Natural killer cell (primary cell): ENCODE results near the gene ANKRD17. TPM values are rescaled to one million over a fixed set of nuclear protein-coding genes. Genes with fewer than 3 reads are reported as not detected.

Experiments used
- ATAC-seq, 3 donors: fragments of 150-1000 bp in 2 of 3; fragments of 200-7000 bp in 1 of 3; cut with Tn5 transposase; 1 replicate in 1 of 3; 2 replicates in 2 of 3; pipeline ENCODE4 v1.10.0; 2021; ENCODE audit warnings: mild to moderate bottlenecking in 2 of 3, moderate library complexity in 2 of 3
- DNase-seq, 2 donors: peaks; one replicate each; pipeline versions ENCODE4 v3.0.0 to v3.0.0-alpha.2; 2013 to 2021; ENCODE audit warnings: mixed read lengths in 1 of 2
- H3K27ac ChIP-seq: one replicate; pipeline ENCODE4 v1.5.1; 2013; ENCODE audit warnings: mild to moderate bottlenecking, low read length
- H3K27me3 ChIP-seq: one replicate; pipeline ENCODE4 v1.6.1; 2013; ENCODE audit warnings: low read length; ENCODE audit not compliant: control insufficient read depth, insufficient read depth
- H3K36me3 ChIP-seq: one replicate; pipeline ENCODE4 v1.6.1; 2013; ENCODE audit warnings: low read length; ENCODE audit not compliant: control insufficient read depth, insufficient read depth
- H3K4me1 ChIP-seq: one replicate; pipeline ENCODE4 v1.6.1; 2013; ENCODE audit warnings: low read length; ENCODE audit not compliant: control insufficient read depth, insufficient read depth
- H3K4me3 ChIP-seq: one replicate; pipeline ENCODE4 v1.5.1; 2013; ENCODE audit warnings: low read length
- H3K9me3 ChIP-seq: one replicate; pipeline ENCODE4 v1.6.1; 2013; ENCODE audit warnings: low read length; ENCODE audit not compliant: control insufficient read depth, insufficient read depth
- H3K27ac Mint-ChIP-seq, 2 donors: one replicate each; pipeline ENCODE4 v1.8.0; 2022; ENCODE audit warnings: mild to moderate bottlenecking in 2 of 2, mixed read lengths in 2 of 2, moderate library complexity in 1 of 2
- H3K27me3 Mint-ChIP-seq, 2 donors: one replicate each; pipeline ENCODE4 v1.8.0; 2022; ENCODE audit warnings: low read depth in 2 of 2, mixed read lengths in 2 of 2
- H3K36me3 Mint-ChIP-seq: one replicate; pipeline ENCODE4 v1.8.0; 2022; ENCODE audit warnings: mixed read lengths
- H3K4me1 Mint-ChIP-seq, 2 donors: one replicate each; pipeline ENCODE4 v1.8.0; 2022; ENCODE audit warnings: mixed read lengths in 2 of 2
- H3K4me3 Mint-ChIP-seq: one replicate; pipeline ENCODE4 v1.8.0; 2022; ENCODE audit warnings: mild to moderate bottlenecking, moderate library complexity, mixed read lengths
- H3K9me3 Mint-ChIP-seq, 2 donors: one replicate each; pipeline ENCODE4 v1.8.0; 2022; ENCODE audit warnings: mixed read lengths in 2 of 2
- CTCF ChIP-seq: fragments of 200-600 bp; IDR thresholded peaks from one replicate; pipeline ENCODE4 v1.8.0; 2022; ENCODE audit warnings: antibody characterized with exemption
- WGBS: methylation state at CpG from one replicate; pipeline ENCODE4 v1.1.7; 2013; ENCODE audit warnings: missing lambda C conversion rate; ENCODE audit not compliant: insufficient coverage; 5-methylcytosine and 5-hydroxymethylcytosine counted together
- intact Hi-C: fragments of 100-400 bp; cut with micrococcal nuclease; formaldehyde crosslinking; loops from one replicate; pipeline ENCODE4 v1.14.2; 2022
- total RNA-seq, 4 donors: library from RNA; stranded (reverse); fragments of 120-200 nt in 1 of 4; gene quantifications; one replicate each; pipeline versions ENCODE4 v1.2.3 to v1.2.4, GENCODE V29; 2013 to 2022

ANKRD17 gene
- total RNA-seq, 3 donors from 2014 or later (not counting 1 experiment from before 2014, with no cell fraction given), result 51.8 to 70.2 (median 63.0) TPM

GRCh38 chr4:73185903-73186302 lies 72.7 kb downstream of the ANKRD17 start:
- no peak overlapping the region for H3K27ac ChIP-seq
- H3K4me1 ChIP-seq, result no peaks in the 10 kb centered on the region
- peaks cover 6% of the 10 kb centered on the region for H3K36me3 Mint-ChIP-seq
- no peak for DNase-seq
- H3K9me3 ChIP-seq, result no peaks in the 10 kb centered on the region
- no peak overlapping the region for H3K4me3 Mint-ChIP-seq
- no peaks in the 10 kb centered on the region for H3K36me3 ChIP-seq
- H3K27ac Mint-ChIP-seq, result no peak overlapping the region
- TF ChIP-seq CTCF, result no peak
- intact Hi-C loops, result no loop called here
- no peaks in the 10 kb centered on the region for H3K9me3 Mint-ChIP-seq
- no peaks in the 10 kb centered on the region for H3K27me3 Mint-ChIP-seq
- H3K27me3 ChIP-seq, result no peaks in the 10 kb centered on the region
- no peak for ATAC-seq
- H3K4me3 ChIP-seq, result no peak overlapping the region
- peaks cover 21 to 36% of the 10 kb centered on the region in 2 donors for H3K4me1 Mint-ChIP-seq

GRCh38 chr4:73181231-73181630 lies 77.4 kb downstream of the ANKRD17 start:
- peaks cover 36 to 37% of the 10 kb centered on the region in 2 donors for H3K4me1 Mint-ChIP-seq
- ATAC-seq (no peak), DNase-seq (no peak)
- Histone ChIP-seq H3K4me3 (no peak overlapping the region), H3K27me3 (no peaks in the 10 kb centered on the region), H3K9me3 (no peaks in the 10 kb centered on the region), H3K36me3 (peaks cover 6% of the 10 kb centered on the region), H3K27ac (no peak overlapping the region), H3K4me1 (no peaks in the 10 kb centered on the region)
- H3K4me3 Mint-ChIP-seq, result no peak overlapping the region
- H3K27me3 Mint-ChIP-seq, result no peaks in the 10 kb centered on the region
- no peak for TF ChIP-seq CTCF
- peak overlapping the region; percentile 35 to 36 for H3K27ac Mint-ChIP-seq
- peaks cover under 1% of the 10 kb centered on the region for H3K36me3 Mint-ChIP-seq
- H3K9me3 Mint-ChIP-seq, result no peaks in the 10 kb centered on the region
- intact Hi-C loops, result no loop called here
- no CpG with 5 or more reads among the region's 3 CpGs for WGBS

- Mint-ChIP-seq H3K4me3 (no peak overlapping the region), H3K27me3 (no peaks in the 10 kb centered on the region), H3K27ac (no peak overlapping the region), H3K9me3 (no peaks in the 10 kb centered on the region), H3K36me3 (peaks cover 17% of the 10 kb centered on the region), H3K4me1 (peaks cover 57 to 63% of the 10 kb centered on the region in 2 donors)
- Histone ChIP-seq H3K4me3 (no peak overlapping the region), H3K27me3 (no peaks in the 10 kb centered on the region), H3K9me3 (no peaks in the 10 kb centered on the region), H3K4me1 (no peaks in the 10 kb centered on the region), H3K27ac (no peak overlapping the region), H3K36me3 (peaks cover 18% of the 10 kb centered on the region)
- 82% methylated on average over 2 of the region's 5 CpGs for WGBS
- DNase-seq (no peak), ATAC-seq (no peak)
- no peak for TF ChIP-seq CTCF
- intact Hi-C loops, result no loop called here
Observed at GRCh38 chr4:73178389-73178788, 80.2 kb downstream of the ANKRD17 start.

GRCh38 chr4:73172161-73172560 lies 86.4 kb downstream of the ANKRD17 start:
- Histone ChIP-seq H3K9me3 (no peaks in the 10 kb centered on the region), H3K4me1 (no peaks in the 10 kb centered on the region), H3K4me3 (no peak overlapping the region), H3K27ac (no peak overlapping the region), H3K36me3 (peaks cover 61% of the 10 kb centered on the region), H3K27me3 (no peaks in the 10 kb centered on the region)
- Mint-ChIP-seq H3K9me3 (no peaks in the 10 kb centered on the region), H3K27me3 (no peaks in the 10 kb centered on the region), H3K36me3 (peaks cover 41% of the 10 kb centered on the region), H3K4me1 (peaks cover 53 to 55% of the 10 kb centered on the region in 2 donors), H3K27ac (peak overlapping the region; percentile 10 to 84), H3K4me3 (no peak overlapping the region)
- no peak for TF ChIP-seq CTCF
- intact Hi-C loops, result no loop called here
- DNase-seq (no peak), ATAC-seq (no peak)
- WGBS, result no CpG with 5 or more reads among the region's 2 CpGs
